ENCODE measurements around the gene RAB5A. TPM values are rescaled to one million over a fixed set of nuclear protein-coding genes. Genes with fewer than 3 reads are reported as not detected.

Gene RAB5A
- polyA plus RNA-seq, 1 of the 3 experiments (the other 2 are of a cell fraction): 31.0 TPM

GRCh38 chr3:20008646-20009045, 61.7 kb downstream of the RAB5A start:
- Histone ChIP-seq H3K4me3 (ENCODE audit: low read depth in 2 of 2, low read length in 1 of 2) (no peak overlapping the region), H2AFZ (ENCODE audit: low read depth) (no peak overlapping the region), H3K9me2 (no peaks in the 10 kb centered on the region), H3K4me2 (no peak overlapping the region), H3K9me3 (no peaks in the 10 kb centered on the region), H3K9ac (no peak overlapping the region), H3K79me2 (ENCODE audit: insufficient read depth) (no peaks in the 10 kb centered on the region), H4K20me1 (ENCODE audit: insufficient read depth) (no peaks in the 10 kb centered on the region), H3K27me3 (ENCODE audit: insufficient read depth) (no peaks in the 10 kb centered on the region), H3F3A (replicated peaks; ENCODE audit: insufficient read depth) (no peaks in the 10 kb centered on the region), H3K27ac (ENCODE audit: low read depth in 2 of 2, low read length in 1 of 2) (no peak overlapping the region), H3K36me3 (replicated peaks in 1 of 2; ENCODE audit: control insufficient read depth in 1 of 2, insufficient read depth in 2 of 2, low read length in 1 of 2) (no peaks in the 10 kb centered on the region), H3K4me1 (ENCODE audit: control insufficient read depth in 1 of 2, insufficient read depth in 2 of 2, low read depth in 1 of 2, low read length in 1 of 2) (no peaks in the 10 kb centered on the region)
- WGBS (ENCODE audit: low lambda C conversion rate): 72% methylated on average over 2 of the region's 2 CpGs
- no peak for DNase-seq
- CTCF ChIA-PET: interaction anchor here (0.9 kb wide), 1 partner anchor 25 kb away, joined by 3 read pairs; no protein-coding TSS in a partner anchor
- TF ChIP-seq FOXJ3 (CRISPR knock-in tag; IDR thresholded peaks at IDR 0.05): no peak
- TF ChIP-seq RFX5 (IDR thresholded peaks at IDR 0.05; ENCODE audit: low read length): no peak
- TF ChIP-seq IRF3 (IDR thresholded peaks at IDR 0.05; ENCODE audit: low read depth, low read length): no peak
- TF ChIP-seq GABPA (IDR thresholded peaks at IDR 0.05; ENCODE audit: low read depth): no peak
- no peak for TF ChIP-seq SMC3 (IDR thresholded peaks at IDR 0.05; ENCODE audit: low read depth, low read length)
- no peak for TF ChIP-seq NRF1 (IDR thresholded peaks at IDR 0.05; ENCODE audit: low read depth, low read length)
- no peak for TF ChIP-seq SIN3A (IDR thresholded peaks at IDR 0.05; ENCODE audit: borderline replicate concordance, low read depth, low read length)
- no peak for TF ChIP-seq USF2 (IDR thresholded peaks at IDR 0.05; ENCODE audit: borderline replicate concordance, low read depth, low read length)
- no peak for TF ChIP-seq POLR2AphosphoS5 (IDR thresholded peaks at IDR 0.05; ENCODE audit: low read depth, low read length)
- no peak for TF ChIP-seq TAF1 (IDR thresholded peaks at IDR 0.05; ENCODE audit: borderline replicate concordance, low read depth, low read length)
- TF ChIP-seq CTCF (IDR thresholded peaks at IDR 0.05): no peak
- no peak for TF ChIP-seq FOXM1 (IDR thresholded peaks at IDR 0.05; ENCODE audit: low read depth)
- POLR2A ChIA-PET: no interaction called here

- Histone ChIP-seq H3K4me3 (ENCODE audit: low read depth in 2 of 2, low read length in 1 of 2) (no peak within 1 kb of the TSS), H3K4me2 (no peak within 1 kb of the TSS), H3K36me3 (replicated peaks in 1 of 2; ENCODE audit: control insufficient read depth in 1 of 2, insufficient read depth in 2 of 2, low read length in 1 of 2) (no peaks in the 10 kb centered on the region), H3K79me2 (ENCODE audit: insufficient read depth) (no peaks in the 10 kb centered on the region), H3K27ac (ENCODE audit: low read depth in 2 of 2, low read length in 1 of 2) (no peak within 1 kb of the TSS), H3F3A (replicated peaks; ENCODE audit: insufficient read depth) (no peaks in the 10 kb centered on the region), H3K9me3 (no peaks in the 10 kb centered on the region), H3K9ac (no peak within 1 kb of the TSS), H3K4me1 (ENCODE audit: control insufficient read depth in 1 of 2, insufficient read depth in 2 of 2, low read depth in 1 of 2, low read length in 1 of 2) (peaks cover 0 to 3% of the 10 kb centered on the region in 2 experiments; a peak in 1 of 4 replicates), H3K27me3 (ENCODE audit: insufficient read depth) (no peaks in the 10 kb centered on the region), H3K9me2 (no peaks in the 10 kb centered on the region), H4K20me1 (ENCODE audit: insufficient read depth) (no peaks in the 10 kb centered on the region), H2AFZ (ENCODE audit: low read depth) (no peak within 1 kb of the TSS)
- WGBS (ENCODE audit: low lambda C conversion rate): 84% methylated on average over 4 of the region's 4 CpGs
- POLR2A ChIA-PET: no interaction called here
- no peak for DNase-seq
- CTCF ChIA-PET: no interaction called here
- TF ChIP-seq IRF3 (IDR thresholded peaks at IDR 0.05; ENCODE audit: low read depth, low read length): no peak
- TF ChIP-seq, protein P1, sequence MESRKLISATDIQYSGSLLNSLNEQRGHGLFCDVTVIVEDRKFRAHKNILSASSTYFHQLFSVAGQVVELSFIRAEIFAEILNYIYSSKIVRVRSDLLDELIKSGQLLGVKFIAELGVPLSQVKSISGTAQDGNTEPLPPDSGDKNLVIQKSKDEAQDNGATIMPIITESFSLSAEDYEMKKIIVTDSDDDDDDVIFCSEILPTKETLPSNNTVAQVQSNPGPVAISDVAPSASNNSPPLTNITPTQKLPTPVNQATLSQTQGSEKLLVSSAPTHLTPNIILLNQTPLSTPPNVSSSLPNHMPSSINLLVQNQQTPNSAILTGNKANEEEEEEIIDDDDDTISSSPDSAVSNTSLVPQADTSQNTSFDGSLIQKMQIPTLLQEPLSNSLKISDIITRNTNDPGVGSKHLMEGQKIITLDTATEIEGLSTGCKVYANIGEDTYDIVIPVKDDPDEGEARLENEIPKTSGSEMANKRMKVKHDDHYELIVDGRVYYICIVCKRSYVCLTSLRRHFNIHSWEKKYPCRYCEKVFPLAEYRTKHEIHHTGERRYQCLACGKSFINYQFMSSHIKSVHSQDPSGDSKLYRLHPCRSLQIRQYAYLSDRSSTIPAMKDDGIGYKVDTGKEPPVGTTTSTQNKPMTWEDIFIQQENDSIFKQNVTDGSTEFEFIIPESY (IDR thresholded peaks at IDR 0.05; ENCODE audit: borderline replicate concordance, low read depth): no peak
- no peak for TF ChIP-seq FOXM1 (IDR thresholded peaks at IDR 0.05; ENCODE audit: low read depth)
- no peak for TF ChIP-seq MXI1 (IDR thresholded peaks at IDR 0.05; ENCODE audit: low read depth, low read length)
- TF ChIP-seq TCF12 (IDR thresholded peaks at IDR 0.05): no peak
- TF ChIP-seq, protein P2, sequence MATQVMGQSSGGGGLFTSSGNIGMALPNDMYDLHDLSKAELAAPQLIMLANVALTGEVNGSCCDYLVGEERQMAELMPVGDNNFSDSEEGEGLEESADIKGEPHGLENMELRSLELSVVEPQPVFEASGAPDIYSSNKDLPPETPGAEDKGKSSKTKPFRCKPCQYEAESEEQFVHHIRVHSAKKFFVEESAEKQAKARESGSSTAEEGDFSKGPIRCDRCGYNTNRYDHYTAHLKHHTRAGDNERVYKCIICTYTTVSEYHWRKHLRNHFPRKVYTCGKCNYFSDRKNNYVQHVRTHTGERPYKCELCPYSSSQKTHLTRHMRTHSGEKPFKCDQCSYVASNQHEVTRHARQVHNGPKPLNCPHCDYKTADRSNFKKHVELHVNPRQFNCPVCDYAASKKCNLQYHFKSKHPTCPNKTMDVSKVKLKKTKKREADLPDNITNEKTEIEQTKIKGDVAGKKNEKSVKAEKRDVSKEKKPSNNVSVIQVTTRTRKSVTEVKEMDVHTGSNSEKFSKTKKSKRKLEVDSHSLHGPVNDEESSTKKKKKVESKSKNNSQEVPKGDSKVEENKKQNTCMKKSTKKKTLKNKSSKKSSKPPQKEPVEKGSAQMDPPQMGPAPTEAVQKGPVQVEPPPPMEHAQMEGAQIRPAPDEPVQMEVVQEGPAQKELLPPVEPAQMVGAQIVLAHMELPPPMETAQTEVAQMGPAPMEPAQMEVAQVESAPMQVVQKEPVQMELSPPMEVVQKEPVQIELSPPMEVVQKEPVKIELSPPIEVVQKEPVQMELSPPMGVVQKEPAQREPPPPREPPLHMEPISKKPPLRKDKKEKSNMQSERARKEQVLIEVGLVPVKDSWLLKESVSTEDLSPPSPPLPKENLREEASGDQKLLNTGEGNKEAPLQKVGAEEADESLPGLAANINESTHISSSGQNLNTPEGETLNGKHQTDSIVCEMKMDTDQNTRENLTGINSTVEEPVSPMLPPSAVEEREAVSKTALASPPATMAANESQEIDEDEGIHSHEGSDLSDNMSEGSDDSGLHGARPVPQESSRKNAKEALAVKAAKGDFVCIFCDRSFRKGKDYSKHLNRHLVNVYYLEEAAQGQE (IDR thresholded peaks at IDR 0.05; ENCODE audit: low read depth, low read length): no peak
- TF ChIP-seq FOSL2 (IDR thresholded peaks at IDR 0.05; ENCODE audit: borderline replicate concordance, low read depth): no peak
These were observed 65.3 kb downstream of the RAB5A start, which contains the start of gene PP2D1 for GRCh38 chr3:20012164-20012563. Gene PP2D1, minus strand, starts transcription at chr3:20012264. Its CDS starts 192 bp downstream, at chr3:20012072.

Data from SK-N-SH (cell line).